MM.1S (cell line): ENCODE results near the gene FCRL6.

Source experiments
- DNase-seq: peaks from one replicate; pipeline ENCODE4 v3.0.0-alpha.2; 2015
- H2AFZ ChIP-seq: fragments of 300-600 bp; sonication (generic); 2 replicates; pipeline ENCODE4 v1.6.0; 2016; ENCODE audit warnings: antibody characterized with exemption, low read length
- H3F3A ChIP-seq: fragments of 300-600 bp; sonication (generic); 2 replicates; pipeline ENCODE4 v1.6.1; 2016; ENCODE audit warnings: mild to moderate bottlenecking, antibody characterized with exemption, low read length, moderate library complexity, mixed read lengths; ENCODE audit not compliant: insufficient read depth
- H3K27ac ChIP-seq: fragments of 300-600 bp; sonication (generic); 2 replicates; pipeline ENCODE4 v1.5.1; 2016; ENCODE audit warnings: mild to moderate bottlenecking, low read length
- H3K27me3 ChIP-seq: fragments of 300-600 bp; sonication (generic); replicated peaks from 2 replicates; pipeline ENCODE4 v1.6.0; 2016; ENCODE audit warnings: low read length; ENCODE audit not compliant: insufficient read depth
- H3K36me3 ChIP-seq: fragments of 300-600 bp; sonication (generic); replicated peaks from 2 replicates; pipeline ENCODE4 v1.6.1; 2016; ENCODE audit warnings: mild to moderate bottlenecking, low read length, mixed read lengths; ENCODE audit not compliant: insufficient read depth
- H3K4me1 ChIP-seq: fragments of 300-600 bp; sonication (generic); 2 replicates; pipeline ENCODE4 v1.6.1; 2016; ENCODE audit warnings: low read length, mixed read lengths
- H3K4me2 ChIP-seq: fragments of 300-600 bp; sonication (generic); 2 replicates; pipeline ENCODE4 v1.6.0; 2016; ENCODE audit warnings: low read depth, low read length
- H3K4me3 ChIP-seq: fragments of 300-600 bp; sonication (generic); 2 replicates; pipeline ENCODE4 v1.5.1; 2016; ENCODE audit warnings: low read length, mixed read lengths
- H3K79me2 ChIP-seq: fragments of 300-600 bp; sonication (generic); 2 replicates; pipeline ENCODE4 v1.6.1; 2016; ENCODE audit warnings: mixed run types, low read length, mixed read lengths
- H3K9ac ChIP-seq: fragments of 300-600 bp; sonication (generic); 2 replicates; pipeline ENCODE4 v1.6.1; 2016; ENCODE audit warnings: low read length, mixed read lengths
- H3K9me2 ChIP-seq: fragments of 300-600 bp; sonication (generic); replicated peaks from 2 replicates; pipeline ENCODE4 v1.6.1; 2016; ENCODE audit warnings: mild to moderate bottlenecking, low read length, mixed read lengths; ENCODE audit not compliant: insufficient read depth
- H3K9me3 ChIP-seq: fragments of 300-600 bp; sonication (generic); replicated peaks from 2 replicates; pipeline ENCODE4 v1.6.1; 2016; ENCODE audit warnings: mild to moderate bottlenecking, low read length, mixed read lengths; ENCODE audit not compliant: insufficient read depth
- H4K20me1 ChIP-seq: fragments of 300-600 bp; sonication (generic); 2 replicates; pipeline ENCODE4 v1.6.1; 2016; ENCODE audit warnings: mild to moderate bottlenecking, low read length, moderate library complexity, mixed read lengths; ENCODE audit not compliant: insufficient read depth
- EZH2 ChIP-seq: fragments of 300-600 bp; sonication (generic); optimal IDR thresholded peaks from 2 replicates; pipeline ENCODE3; 2017; ENCODE audit warnings: low read depth, mild to moderate bottlenecking, antibody characterized with exemption, low read length, mixed read lengths
- EZH2phosphoT487 ChIP-seq: fragments of 300-600 bp; sonication (generic); IDR thresholded peaks from 2 replicates; pipeline ENCODE4 v1.6.1; 2018; ENCODE audit warnings: antibody characterized with exemption, low read length
- TF ChIP-seq, protein P1 (sequence below): fragments of 300-600 bp; sonication (generic); IDR thresholded peaks from 2 replicates; pipeline ENCODE4 v1.5.1; 2016; ENCODE audit warnings: antibody characterized with exemption, low read length, mixed read lengths

FCRL6 gene

DNA sequence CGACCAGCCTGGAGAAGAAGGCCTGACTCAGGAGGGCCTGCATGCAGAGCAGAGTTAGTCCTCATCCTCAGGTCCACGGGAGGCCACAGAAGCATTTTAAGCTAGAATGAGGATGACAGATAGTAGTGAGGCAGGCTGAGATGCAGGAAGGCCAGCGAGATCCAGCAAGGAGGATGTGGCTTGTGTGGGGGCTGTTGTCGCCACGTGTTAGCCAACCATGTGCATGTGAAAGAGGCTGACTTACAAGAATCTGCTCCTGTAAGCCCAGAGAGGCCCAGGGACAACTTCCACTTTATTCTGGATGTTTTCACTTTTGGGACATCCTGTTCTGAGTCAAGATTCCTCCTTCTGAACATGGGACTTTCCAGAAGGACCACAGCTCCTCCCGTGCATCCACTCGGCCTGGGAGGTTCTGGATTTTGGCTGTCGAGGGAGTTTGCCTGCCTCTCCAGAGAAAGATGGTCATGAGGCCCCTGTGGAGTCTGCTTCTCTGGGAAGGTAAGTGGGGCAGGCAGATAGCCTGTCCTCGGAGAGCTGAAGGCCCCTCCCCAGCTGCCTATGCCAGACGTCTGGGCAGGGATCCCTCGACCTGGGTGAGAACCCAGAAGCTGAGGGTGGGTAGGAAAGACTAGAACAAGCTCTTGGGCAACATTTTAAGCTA, 24.4 kb downstream of the FCRL6 start, which contains the start of gene SLAMF8:
SLAMF8 (plus strand) TSS at position 433 of the 661 bp plus-strand sequence; CDS start at position 459, 26 bp downstream.
- no peak for DNase-seq
- H3K36me3 ChIP-seq, result no peaks in the 10 kb centered on the region
- no peak within 1 kb of the TSS for H3K27ac ChIP-seq

DNA sequence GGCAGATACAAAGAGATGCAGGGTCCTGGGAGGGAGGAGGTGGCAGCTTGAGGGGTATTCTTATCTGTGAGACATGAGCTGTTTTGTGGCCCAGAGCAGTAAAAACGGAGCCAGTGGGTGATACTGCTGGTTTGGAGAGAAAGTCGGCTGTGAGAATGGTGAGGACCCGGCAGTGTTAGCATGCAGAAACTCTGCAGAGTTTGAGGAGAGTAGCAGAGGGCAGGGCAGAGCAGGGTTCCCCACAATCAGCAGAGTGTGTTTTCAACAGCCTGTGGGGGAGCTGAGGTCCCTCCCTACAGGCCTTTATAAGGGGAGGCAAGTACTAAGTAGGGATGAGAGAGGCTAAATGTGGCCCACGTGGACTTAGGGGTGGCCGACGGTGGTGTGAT, 24.9 kb downstream of the FCRL6 start:
- H3K4me2 ChIP-seq, result no peak overlapping the region
- no peaks in the 10 kb centered on the region for H4K20me1 ChIP-seq
- peaks cover 5% of the 10 kb centered on the region; the same call in 1 of the 2 replicates for H3F3A ChIP-seq
- peaks cover 20% of the 10 kb centered on the region for H3K4me1 ChIP-seq
- H3K9me3 ChIP-seq, result no peaks in the 10 kb centered on the region
- H3K9ac ChIP-seq, result no peak overlapping the region
- no peak for DNase-seq
- H3K9me2 ChIP-seq, result no peaks in the 10 kb centered on the region
- H3K27me3 ChIP-seq, result no peaks in the 10 kb centered on the region
- no peaks in the 10 kb centered on the region for H3K36me3 ChIP-seq
- H2AFZ ChIP-seq, result no peak overlapping the region
- no peak overlapping the region for H3K4me3 ChIP-seq
- H3K79me2 ChIP-seq, result no peaks in the 10 kb centered on the region
- no peak overlapping the region for H3K27ac ChIP-seq
- TF ChIP-seq EZH2phosphoT487 (no peak), EZH2 (no peak)
- TF ChIP-seq, protein P1, sequence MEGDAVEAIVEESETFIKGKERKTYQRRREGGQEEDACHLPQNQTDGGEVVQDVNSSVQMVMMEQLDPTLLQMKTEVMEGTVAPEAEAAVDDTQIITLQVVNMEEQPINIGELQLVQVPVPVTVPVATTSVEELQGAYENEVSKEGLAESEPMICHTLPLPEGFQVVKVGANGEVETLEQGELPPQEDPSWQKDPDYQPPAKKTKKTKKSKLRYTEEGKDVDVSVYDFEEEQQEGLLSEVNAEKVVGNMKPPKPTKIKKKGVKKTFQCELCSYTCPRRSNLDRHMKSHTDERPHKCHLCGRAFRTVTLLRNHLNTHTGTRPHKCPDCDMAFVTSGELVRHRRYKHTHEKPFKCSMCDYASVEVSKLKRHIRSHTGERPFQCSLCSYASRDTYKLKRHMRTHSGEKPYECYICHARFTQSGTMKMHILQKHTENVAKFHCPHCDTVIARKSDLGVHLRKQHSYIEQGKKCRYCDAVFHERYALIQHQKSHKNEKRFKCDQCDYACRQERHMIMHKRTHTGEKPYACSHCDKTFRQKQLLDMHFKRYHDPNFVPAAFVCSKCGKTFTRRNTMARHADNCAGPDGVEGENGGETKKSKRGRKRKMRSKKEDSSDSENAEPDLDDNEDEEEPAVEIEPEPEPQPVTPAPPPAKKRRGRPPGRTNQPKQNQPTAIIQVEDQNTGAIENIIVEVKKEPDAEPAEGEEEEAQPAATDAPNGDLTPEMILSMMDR, result no peak

More for the DNA sequence above, 24.4 kb downstream of the FCRL6 start, which contains the start of gene SLAMF8:
- Histone ChIP-seq H3K9me2 (no peaks in the 10 kb centered on the region), H3K4me2 (no peak within 1 kb of the TSS), H2AFZ (no peak within 1 kb of the TSS), H4K20me1 (no peaks in the 10 kb centered on the region), H3K4me3 (no peak within 1 kb of the TSS), H3K9me3 (no peaks in the 10 kb centered on the region), H3K9ac (no peak within 1 kb of the TSS), H3F3A (peaks cover 5% of the 10 kb centered on the region; the same call in 1 of the 2 replicates), H3K27me3 (no peaks in the 10 kb centered on the region), H3K4me1 (peaks cover 20% of the 10 kb centered on the region), H3K79me2 (no peaks in the 10 kb centered on the region)
- no peak for TF ChIP-seq EZH2phosphoT487
- no peak for TF ChIP-seq EZH2
- TF ChIP-seq, protein P1, result no peak

DNA sequence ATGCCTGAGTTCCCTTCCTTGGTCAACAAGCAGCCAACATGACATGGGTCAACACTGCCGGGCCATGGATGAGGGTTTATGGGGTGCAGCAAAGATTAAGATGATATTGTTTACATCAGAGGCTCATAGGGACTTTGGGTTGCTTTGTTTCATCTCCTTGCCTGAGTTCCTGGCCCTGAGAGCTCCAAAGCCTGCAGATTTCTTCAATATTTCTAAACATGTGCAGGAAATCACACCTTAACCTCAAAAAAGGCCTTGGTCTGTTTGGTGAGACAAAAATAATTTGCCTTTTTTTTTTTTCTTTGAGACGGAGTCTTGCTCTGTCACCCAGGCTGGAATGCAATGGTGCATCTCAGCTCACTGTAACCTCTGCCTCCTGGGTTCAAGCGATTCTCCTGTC, 25.4 kb downstream of the FCRL6 start:
- H2AFZ ChIP-seq, result no peak overlapping the region
- DNase-seq, result no peak
- TF ChIP-seq EZH2 (no peak), EZH2phosphoT487 (no peak)
- TF ChIP-seq, protein P1, result no peak
- H4K20me1 ChIP-seq, result no peaks in the 10 kb centered on the region
- peaks cover 20% of the 10 kb centered on the region for H3K4me1 ChIP-seq
- H3K79me2 ChIP-seq, result no peaks in the 10 kb centered on the region
- peaks cover 5% of the 10 kb centered on the region; the same call in 1 of the 2 replicates for H3F3A ChIP-seq
- no peaks in the 10 kb centered on the region for H3K36me3 ChIP-seq
- H3K4me2 ChIP-seq, result no peak overlapping the region
- no peaks in the 10 kb centered on the region for H3K27me3 ChIP-seq
- no peaks in the 10 kb centered on the region for H3K9me2 ChIP-seq
- H3K9ac ChIP-seq, result no peak overlapping the region
- no peak overlapping the region for H3K4me3 ChIP-seq
- no peaks in the 10 kb centered on the region for H3K9me3 ChIP-seq
- H3K27ac ChIP-seq, result no peak overlapping the region
